ENCODE results near the gene MRPL32. TPM values are rescaled to one million over a fixed set of nuclear protein-coding genes. Genes with fewer than 3 reads are reported as not detected.

The MRPL32 gene
- total RNA-seq, 4 donors from 2014 or later: 10.0 to 79.4 (median 51.9) TPM

GRCh38 chr7:42952328-42952727, 20.2 kb downstream of the MRPL32 start:
- H3K36me3 ChIP-seq: peaks cover 0 to 3% of the 10 kb centered on the region in 2 donors
- intact Hi-C loops (cut with DNase I; ENCODE audit: low total_unique reads): no loop called here
- no peak for TF ChIP-seq CTCF (IDR thresholded peaks at IDR 0.05)
- TF ChIP-seq POLR2A (IDR thresholded peaks at IDR 0.05): no peak
- no peak overlapping the region for H3K27ac ChIP-seq
- no peak overlapping the region for H3K4me3 ChIP-seq
- H3K9me3 ChIP-seq: no peaks in the 10 kb centered on the region
- H3K4me1 ChIP-seq: no peaks in the 10 kb centered on the region
- DNase-seq: no peak
- H3K27me3 ChIP-seq: no peaks in the 10 kb centered on the region

GRCh38 chr7:42953994-42954393, 21.8 kb downstream of the MRPL32 start:
- Histone ChIP-seq H3K4me1 (no peaks in the 10 kb centered on the region), H3K27me3 (no peaks in the 10 kb centered on the region), H3K9me3 (no peaks in the 10 kb centered on the region), H3K27ac (no peak overlapping the region), H3K4me3 (no peak overlapping the region), H3K36me3 (peaks cover 0 to 3% of the 10 kb centered on the region in 2 donors)
- no peak for DNase-seq
- intact Hi-C loops (cut with DNase I; ENCODE audit: low total_unique reads): no loop called here
- TF ChIP-seq CTCF (IDR thresholded peaks at IDR 0.05) (no peak), POLR2A (IDR thresholded peaks at IDR 0.05) (no peak)

- Histone ChIP-seq H3K9me3 (no peaks in the 10 kb centered on the region), H3K36me3 (peaks cover 0 to 3% of the 10 kb centered on the region in 2 donors), H3K27ac (no peak overlapping the region), H3K27me3 (no peaks in the 10 kb centered on the region), H3K4me3 (no peak overlapping the region), H3K4me1 (no peaks in the 10 kb centered on the region)
- TF ChIP-seq CTCF (IDR thresholded peaks at IDR 0.05) (no peak), POLR2A (IDR thresholded peaks at IDR 0.05) (no peak)
- intact Hi-C loops (cut with DNase I; ENCODE audit: low total_unique reads): no loop called here
- no peak for DNase-seq
Observed at GRCh38 chr7:42956062-42956461, 23.9 kb downstream of the MRPL32 start.

GRCh38 chr7:42959549-42959948, 27.4 kb downstream of the MRPL32 start:
- DNase-seq: no peak
- Histone ChIP-seq H3K4me1 (no peaks in the 10 kb centered on the region), H3K36me3 (peaks cover 0 to 3% of the 10 kb centered on the region in 2 donors), H3K27me3 (no peaks in the 10 kb centered on the region), H3K9me3 (no peaks in the 10 kb centered on the region), H3K4me3 (no peak overlapping the region), H3K27ac (no peak overlapping the region)
- intact Hi-C loops (cut with DNase I; ENCODE audit: low total_unique reads): no loop called here
- TF ChIP-seq POLR2A (IDR thresholded peaks at IDR 0.05) (no peak), CTCF (IDR thresholded peaks at IDR 0.05) (no peak)

GRCh38 chr7:42960762-42961161, 28.6 kb downstream of the MRPL32 start:
- Histone ChIP-seq H3K27me3 (no peaks in the 10 kb centered on the region), H3K36me3 (no peaks in the 10 kb centered on the region), H3K4me3 (no peak overlapping the region), H3K27ac (no peak overlapping the region), H3K4me1 (no peaks in the 10 kb centered on the region), H3K9me3 (no peaks in the 10 kb centered on the region)
- no peak for DNase-seq
- intact Hi-C loops (cut with DNase I; ENCODE audit: low total_unique reads): no loop called here
- TF ChIP-seq CTCF (IDR thresholded peaks at IDR 0.05): no peak
- no peak for TF ChIP-seq POLR2A (IDR thresholded peaks at IDR 0.05)
